HG02678 (cell line): ENCODE measurements around the gene ORC5.
"Not testable (repeated sequence)": the region's sequence is repeated elsewhere in the genome, so short reads cannot be mapped to it uniquely, and the experiment has no call there.

ENCODE experiments used
- ATAC-seq: cut with Tn5 transposase; IDR thresholded peaks from one replicate; pipeline ENCODE4 v1.9.1; 2021; ENCODE audit warnings: mild to moderate bottlenecking, moderate library complexity; ENCODE audit not compliant: unreplicated experiment

Gene ORC5

GRCh38 chr7:104207731-104208420 is at the start of gene ORC5:
TSS of gene ORC5 (minus strand) at chr7:104208013. CDS start at chr7:104207904, 109 bp downstream.
- ATAC-seq = peak; percentile 100

- no peak for ATAC-seq
Observed at GRCh38 chr7:104255616-104256015, 47.8 kb upstream of the ORC5 start.

DNA sequence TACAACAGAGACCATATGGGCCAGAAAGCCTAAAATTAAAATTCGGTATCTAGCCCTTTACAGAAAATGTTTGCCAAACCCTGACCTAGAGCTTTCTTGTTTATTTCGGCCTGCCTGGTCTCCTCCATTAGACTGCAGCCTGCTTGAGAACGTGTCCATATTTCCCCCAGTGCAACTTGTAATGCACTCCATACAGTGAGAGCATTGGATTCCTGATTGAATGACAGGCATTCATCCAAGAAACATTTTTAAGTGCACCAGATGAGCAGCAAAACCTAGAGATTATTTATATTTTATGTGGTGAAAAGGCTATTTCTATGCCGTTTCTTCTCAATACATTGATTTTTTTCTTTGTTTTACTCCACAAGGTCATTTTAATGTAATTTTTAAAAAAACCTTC is 47.4 kb upstream of the ORC5 start:
- no peak for ATAC-seq

GRCh38 chr7:104254696-104255095 is 46.9 kb upstream of the ORC5 start:
- ATAC-seq = no peak

GRCh38 chr7:104252409-104253134 is 44.8 kb upstream of the ORC5 start:
- ATAC-seq = no peak

- no peak for ATAC-seq
Observed at GRCh38 chr7:104242638-104243037, 34.8 kb upstream of the ORC5 start.

- ATAC-seq = no peak
Observed at GRCh38 chr7:104241538-104242209, 33.9 kb upstream of the ORC5 start.

GRCh38 chr7:104241135-104241534 is 33.3 kb upstream of the ORC5 start:
- ATAC-seq = no peak

DNA sequence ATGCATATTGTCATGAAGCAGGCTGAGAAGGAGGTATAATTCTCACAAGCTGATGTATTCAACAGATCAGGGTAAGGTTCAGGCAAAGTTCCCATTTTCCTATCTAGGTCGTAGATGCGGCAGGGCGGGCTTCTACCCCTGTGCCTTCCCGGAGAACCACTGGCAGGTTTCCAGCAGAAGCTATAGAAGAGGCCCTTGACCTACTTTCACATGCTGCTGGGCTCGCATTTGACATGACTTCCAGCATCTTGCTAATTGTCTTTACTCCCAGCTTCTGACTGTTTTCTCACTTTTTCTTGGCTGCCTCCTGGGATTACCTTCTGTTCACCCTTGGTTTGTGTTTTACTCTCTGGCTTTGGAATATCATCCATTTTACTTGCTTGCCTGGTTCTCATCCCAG is 32.6 kb upstream of the ORC5 start:
- no peak for ATAC-seq

DNA sequence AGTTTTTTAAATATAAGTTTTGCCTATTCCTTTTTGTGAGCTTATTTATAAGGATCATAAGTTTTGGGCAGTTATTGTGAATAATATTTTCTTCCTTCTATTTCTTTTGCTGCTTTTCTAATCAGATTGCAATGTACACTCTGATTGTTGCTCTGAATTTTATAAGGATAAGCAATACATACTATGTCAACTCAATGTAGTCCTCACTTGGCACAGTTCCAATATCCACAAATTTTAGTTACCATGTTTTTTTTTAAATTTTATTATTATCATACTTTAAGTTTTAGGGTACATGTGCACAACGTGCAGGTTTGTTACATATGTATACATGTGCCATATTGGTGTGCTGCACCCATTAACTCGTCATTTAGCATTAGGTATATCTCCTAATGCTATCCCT is 27.2 kb upstream of the ORC5 start:
- ATAC-seq = not testable (repeated sequence)

- ATAC-seq = peak; percentile 95
Observed at GRCh38 chr7:104231054-104232046, 23.5 kb upstream of the ORC5 start.

GRCh38 chr7:104230606-104231005 is 22.8 kb upstream of the ORC5 start:
- ATAC-seq = no peak

GRCh38 chr7:104228442-104228841 is 20.6 kb upstream of the ORC5 start:
- no peak for ATAC-seq

- ATAC-seq = no peak
Observed at GRCh38 chr7:104225451-104225850, 17.6 kb upstream of the ORC5 start.

DNA sequence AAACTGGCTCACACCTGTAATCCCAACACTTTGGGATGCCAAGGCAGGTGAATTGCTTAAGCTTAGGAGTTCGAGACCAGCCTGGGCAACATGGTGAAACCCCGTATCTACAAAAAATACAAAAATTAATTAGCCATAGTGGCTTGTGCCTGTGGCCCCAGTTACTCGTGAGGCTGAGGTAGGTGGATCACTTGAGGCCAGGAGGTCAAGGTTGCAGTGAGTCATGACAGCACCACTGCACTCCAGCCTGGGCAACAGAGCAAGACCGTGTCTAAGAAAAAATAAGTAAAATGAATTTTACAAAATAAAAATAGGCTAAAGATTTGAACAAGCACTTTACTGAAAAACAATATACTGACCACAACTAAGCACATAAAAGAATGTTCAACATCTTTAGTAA is 9.8 kb upstream of the ORC5 start:
- no peak for ATAC-seq

DNA sequence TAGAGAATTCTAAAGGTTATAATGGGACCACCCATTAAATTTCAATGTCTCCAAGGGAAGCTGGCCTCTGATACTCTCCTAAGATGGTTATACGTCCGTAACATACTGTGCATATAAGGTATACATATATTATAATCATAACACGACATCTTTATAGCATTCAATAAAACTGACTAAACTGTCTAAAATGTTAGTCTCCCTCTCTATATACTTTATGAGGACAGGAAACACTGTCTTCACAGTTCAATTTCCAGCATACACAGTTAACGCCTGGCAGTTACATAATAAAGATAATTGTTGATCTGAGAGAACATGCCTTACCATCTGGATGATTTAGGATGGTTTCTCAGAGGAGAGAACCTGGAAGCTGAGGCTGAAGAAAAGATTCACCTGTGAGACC is 1.2 kb upstream of the ORC5 start:
- no peak for ATAC-seq

GRCh38 chr7:104208421-104208780 is 588 bp upstream of the ORC5 start:
- ATAC-seq = no peak

DNA sequence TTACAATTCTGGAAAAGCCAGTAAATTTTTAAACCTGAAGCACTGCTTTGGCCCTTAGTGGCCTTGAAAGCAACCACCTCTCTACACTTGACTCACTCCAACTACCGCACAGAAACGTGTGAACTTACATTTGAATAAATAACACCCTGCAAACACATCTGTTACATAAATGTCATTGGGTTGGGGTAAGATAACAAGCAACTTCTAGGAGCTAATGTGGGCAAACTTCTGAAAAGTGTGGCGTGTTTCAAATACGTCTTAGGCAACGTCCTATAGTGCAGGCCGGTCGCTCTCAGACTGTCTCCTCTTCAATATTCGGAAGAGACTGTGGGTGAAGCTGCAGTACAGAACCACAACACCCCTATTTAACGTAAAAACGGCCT is 474 bp downstream of the ORC5 start:
- ATAC-seq = peak; percentile 27

DNA sequence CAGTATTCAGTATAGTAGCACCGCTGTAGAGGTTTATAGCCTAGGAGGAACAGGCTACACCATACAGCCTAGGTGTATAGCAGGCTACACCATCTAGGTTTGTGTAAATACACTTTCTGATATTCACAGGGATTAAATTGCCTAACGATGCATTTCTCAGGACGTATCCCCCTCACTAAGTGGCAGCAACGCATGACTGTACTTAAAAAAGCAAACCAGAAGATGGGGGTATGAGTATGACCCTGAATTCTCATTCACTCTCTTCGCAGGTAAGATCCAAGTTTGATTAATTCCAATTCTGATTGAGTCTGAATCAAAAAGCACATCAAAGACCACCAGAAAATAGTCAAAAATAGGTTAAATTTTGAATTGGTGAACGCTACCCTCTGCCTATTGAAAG is 972 bp downstream of the ORC5 start:
- no peak for ATAC-seq

DNA sequence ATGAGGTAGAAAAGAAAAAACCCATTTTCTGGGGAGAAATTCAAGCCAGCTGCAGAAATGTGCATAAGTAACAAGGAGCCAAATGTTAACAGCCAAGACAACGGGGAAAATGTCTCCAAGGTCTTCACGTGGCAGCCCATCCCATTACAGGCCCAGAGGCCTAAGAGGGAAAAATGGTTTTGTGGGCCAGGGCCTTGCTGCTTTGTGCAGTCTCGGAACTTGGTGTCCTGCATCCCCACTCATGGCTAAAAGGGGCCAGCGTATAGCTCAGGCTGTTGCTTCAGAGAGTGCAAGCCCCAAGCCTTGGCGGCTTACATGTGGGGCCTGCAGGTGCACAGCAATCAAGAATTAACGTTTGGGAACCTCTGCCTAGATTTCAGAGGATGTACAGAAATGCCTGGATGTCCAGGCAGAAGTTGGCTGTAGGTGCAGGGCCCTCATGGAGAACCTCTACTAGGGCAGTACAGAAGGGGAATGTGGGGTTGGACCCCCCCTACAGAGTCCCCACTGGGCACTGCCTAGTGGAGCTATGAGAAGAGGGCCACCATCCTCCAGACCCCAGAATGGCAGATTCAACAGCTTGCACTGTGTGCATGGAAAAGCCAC is 9.0 kb downstream of the ORC5 start:
- no peak for ATAC-seq

DNA sequence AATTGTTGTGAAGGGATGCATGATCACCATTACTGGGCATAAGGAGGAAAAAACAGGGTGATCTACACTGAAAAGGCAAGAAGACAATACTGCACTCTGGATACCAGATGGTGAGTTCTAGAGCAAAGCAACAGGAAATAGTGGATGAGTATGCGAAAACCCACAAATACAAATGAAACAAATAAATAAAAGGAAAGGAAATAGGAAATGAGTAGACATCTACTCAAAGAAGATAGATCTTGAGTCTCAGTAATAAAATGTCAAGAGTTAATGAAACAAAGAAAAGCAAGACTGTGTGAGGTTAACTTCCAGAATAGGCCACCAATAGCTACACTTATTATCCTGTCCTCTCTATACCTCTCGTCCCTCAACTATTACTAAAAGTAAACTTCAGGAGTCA is 11.7 kb downstream of the ORC5 start:
- no peak for ATAC-seq
